Endothelial cell of umbilical vein (primary cell): Measurements from ENCODE around the gene TMEM19. TPM values are rescaled to one million over a fixed set of nuclear protein-coding genes. Genes with fewer than 3 reads are reported as not detected.

Experiments used
- BruUV-seq: library from RNA; stranded (reverse); fragments of 400-500 nt; replicated peaks from 2 replicates; lab custom pipeline; 2021; lab: Mats Ljungman, UMichigan
- CTCF ChIA-PET: fragments of 300-600, 350-600 bp; sonication (Branson Sonifier 250); formaldehyde crosslinking; loops from one replicate; lab custom pipeline; 2021; ENCODE audit warnings: antibody characterized with exemption, inconsistent platforms; lab: Charles Lee
- POLR2A ChIA-PET: fragments of 300-600, 350-600 bp; sonication (Branson Sonifier 250); formaldehyde crosslinking; loops from one replicate; lab custom pipeline; 2021; ENCODE audit warnings: antibody characterized with exemption, inconsistent platforms; lab: Charles Lee
- DNase-seq: peaks from one replicate; pipeline ENCODE4 v3.0.0-alpha.2; 2011; ENCODE audit warnings: low read depth, low spot score
- FAIRE-seq: peaks from 2 replicates; lab custom pipeline; 2011; peaks lifted over from hg19 to GRCh38; lab: Jason Lieb, UNC
- H2AFZ ChIP-seq: 2 replicates; pipeline ENCODE4 v1.6.0; 2012; ENCODE audit warnings: low read depth, low read length, control low read depth, inconsistent platforms
- H3K27ac ChIP-seq: 2 replicates; pipeline ENCODE4 v1.5.1; 2011; ENCODE audit warnings: low read depth, mild to moderate bottlenecking, control low read depth, low read length, moderate library complexity; ENCODE audit not compliant: insufficient read depth
- H3K27me3 ChIP-seq, 2 experiments: 2 replicates each; pipeline versions ENCODE4 v1.6.0 to v1.6.1; 2011; ENCODE audit warnings: low read length in 2 of 2, mixed read lengths in 1 of 2; ENCODE audit not compliant: control insufficient read depth in 2 of 2, insufficient read depth in 2 of 2
- H3K36me3 ChIP-seq, 2 experiments: 2 replicates in 1 of 2; 3 replicates in 1 of 2; pipeline ENCODE4 v1.5.1; 2011; ENCODE audit warnings: low read length in 2 of 2, mild to moderate bottlenecking in 1 of 2, moderate library complexity in 1 of 2; ENCODE audit not compliant: control insufficient read depth in 2 of 2, insufficient read depth in 2 of 2; ENCODE audit errors: extremely low read depth in 1 of 2
- H3K4me1 ChIP-seq: 3 replicates; pipeline ENCODE4 v1.5.1; 2011; ENCODE audit warnings: mild to moderate bottlenecking, low read length; ENCODE audit not compliant: control insufficient read depth, insufficient read depth; ENCODE audit errors: extremely low read depth
- H3K4me2 ChIP-seq: 2 replicates; pipeline ENCODE4 v1.6.1; 2011; ENCODE audit warnings: low read length, control low read depth, mixed read lengths; ENCODE audit not compliant: insufficient read depth
- H3K4me3 ChIP-seq, 3 experiments: fragments of 200-600 bp in 1 of 3; sonication (generic), shearing (Covaris generic) in 1 of 3; replicated peaks in 1 of 3; 2 replicates each; pipeline ENCODE4 v1.5.1; 2011 to 2016; ENCODE audit warnings: control low read depth in 3 of 3, low read length in 3 of 3, mild to moderate bottlenecking in 2 of 3, inconsistent platforms in 1 of 3, low read depth in 1 of 3, moderate library complexity in 1 of 3; ENCODE audit not compliant: insufficient read depth in 1 of 3
- H3K79me2 ChIP-seq: 2 replicates; pipeline ENCODE4 v1.6.0; 2012; ENCODE audit warnings: low read length, inconsistent platforms; ENCODE audit not compliant: control insufficient read depth, insufficient read depth
- H3K9ac ChIP-seq: replicated peaks from 2 replicates; pipeline ENCODE3; 2011; ENCODE audit warnings: low read length, control low read depth; ENCODE audit not compliant: insufficient read depth; ENCODE audit errors: extremely low read depth
- H3K9me1 ChIP-seq: replicated peaks from 3 replicates; pipeline ENCODE4 v1.6.0; 2011; ENCODE audit warnings: mild to moderate bottlenecking, low read length; ENCODE audit not compliant: control insufficient read depth, insufficient read depth; ENCODE audit errors: extremely low read depth
- H3K9me3 ChIP-seq: replicated peaks from 2 replicates; pipeline ENCODE4 v1.5.1; 2012; ENCODE audit warnings: low read length, inconsistent platforms; ENCODE audit not compliant: control insufficient read depth, insufficient read depth
- H4K20me1 ChIP-seq: replicated peaks from 2 replicates; pipeline ENCODE3; 2011; ENCODE audit warnings: mild to moderate bottlenecking, low read length; ENCODE audit not compliant: control insufficient read depth, insufficient read depth; ENCODE audit errors: extremely low read depth
- EZH2 ChIP-seq: IDR thresholded peaks from 2 replicates; pipeline ENCODE4 v1.6.1; 2012; ENCODE audit warnings: borderline replicate concordance, low read depth, mild to moderate bottlenecking, moderate library complexity, low read length, inconsistent platforms; ENCODE audit not compliant: severe bottlenecking
- FOS ChIP-seq: IDR thresholded peaks from 2 replicates; pipeline ENCODE4 v1.6.1; 2011; ENCODE audit warnings: mild to moderate bottlenecking, low read length, moderate library complexity, borderline replicate concordance; ENCODE audit not compliant: insufficient read depth
- GATA2 ChIP-seq: IDR thresholded peaks from 2 replicates; pipeline ENCODE4 v1.7.0; 2011; ENCODE audit warnings: low read depth, mild to moderate bottlenecking, moderate library complexity, mixed read lengths, low read length; ENCODE audit not compliant: insufficient read length, insufficient read depth
- JUN ChIP-seq: IDR thresholded peaks from 2 replicates; pipeline ENCODE4 v1.6.1; 2011; ENCODE audit warnings: borderline replicate concordance, low read depth; ENCODE audit not compliant: insufficient read length, insufficient read depth
- MAX ChIP-seq: IDR thresholded peaks from 2 replicates; pipeline ENCODE4 v1.6.1; 2011; ENCODE audit not compliant: insufficient read depth, insufficient read length
- MYC ChIP-seq: IDR thresholded peaks from one replicate; pipeline ENCODE4 v1.6.1; 2011; ENCODE audit warnings: mild to moderate bottlenecking, low read depth, low read length
- POLR2A ChIP-seq: IDR thresholded peaks from 2 replicates; pipeline ENCODE4 v1.6.1; 2012; ENCODE audit warnings: low read depth, mild to moderate bottlenecking, control low read depth, low read length
- POLR2AphosphoS5 ChIP-seq: IDR thresholded peaks from 2 replicates; pipeline ENCODE4 v1.6.1; 2012; ENCODE audit warnings: low read depth, mild to moderate bottlenecking, control low read depth, low read length, moderate library complexity; ENCODE audit not compliant: insufficient read depth
- dilution Hi-C: fragments of 300-500 bp; cut with MboI; formaldehyde crosslinking; loops from one replicate; pipeline ENCODE4 v1.15.0; 2019; ENCODE audit warnings: low sequenced_read_pairs; ENCODE audit not compliant: extremely low pct_ligation_motif_present
- intact Hi-C: fragments of 100-400 bp; cut with micrococcal nuclease; formaldehyde crosslinking; loops from one replicate; pipeline ENCODE4 v1.10.0; 2022
- polyA plus RNA-seq, 4 experiments: library from polyadenylated mRNA; depleted of rRNA in 3 of 4; stranded (reverse) in 3 of 4; unstranded in 1 of 4; fragments of >200 nt; gene quantifications; 2 replicates each; pipeline versions ENCODE4 v1.2.1 to v1.2.3, GENCODE V29; 2011 to 2012; ENCODE audit warnings: missing spikeins in 1 of 4
- total RNA-seq: library from RNA; stranded (reverse); gene quantifications from 2 replicates; pipeline ENCODE4 v1.2.3, GENCODE V29; 2021
- TF ChIP-seq, protein P1 (sequence below), 2 donors: IDR thresholded peaks; 1 replicate in 1 of 2; 2 replicates in 1 of 2; pipeline ENCODE4 v1.5.1; 2011; ENCODE audit warnings: low read length in 2 of 2, mild to moderate bottlenecking in 2 of 2, moderate library complexity in 2 of 2, control low read depth in 1 of 2, inconsistent platforms in 1 of 2, low read depth in 1 of 2; ENCODE audit not compliant: insufficient read depth in 1 of 2; ENCODE audit errors: extremely low read depth in 1 of 2

The TMEM19 gene
- total and polyA plus RNA-seq, 2 donors (not counting 3 experiments of a cell fraction or from before 2014, with no cell fraction given) = 20.4 to 23.8 TPM

DNA sequence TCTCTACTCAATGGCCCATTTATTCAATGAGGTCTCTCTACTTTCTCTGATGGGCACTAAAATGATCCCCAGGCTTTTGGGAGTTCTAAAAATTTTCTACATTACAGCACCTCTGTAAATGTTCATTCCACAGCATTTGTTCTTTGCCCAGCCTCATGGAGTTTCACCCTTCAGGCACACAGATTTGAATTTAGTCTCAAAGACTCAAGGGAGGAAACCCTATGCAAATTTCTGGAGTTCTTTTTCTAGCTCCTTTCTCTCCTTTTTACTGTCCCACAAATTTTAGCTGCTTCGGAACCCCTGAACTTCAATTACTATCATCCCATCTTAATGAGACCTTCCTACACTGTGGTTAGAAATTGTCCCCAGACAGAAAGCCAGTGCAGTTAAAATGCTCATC, 51.3 kb downstream of the TMEM19 start:
- Histone ChIP-seq H3K27ac (no peak overlapping the region), H3K4me3 (no peak overlapping the region), H3K36me3 (no peaks in the 10 kb centered on the region), H3K79me2 (no peaks in the 10 kb centered on the region), H4K20me1 (no peaks in the 10 kb centered on the region), H3K9me3 (no peaks in the 10 kb centered on the region), H3K27me3 (no peaks in the 10 kb centered on the region), H3K4me1 (no peaks in the 10 kb centered on the region), H3K4me2 (no peak overlapping the region), H2AFZ (no peak overlapping the region), H3K9me1 (no peaks in the 10 kb centered on the region), H3K9ac (no peak overlapping the region)
- intact Hi-C loops (no loop called here), dilution Hi-C loops (no loop called here)
- no peak for TF ChIP-seq JUN
- no peak for TF ChIP-seq POLR2A
- no peak for TF ChIP-seq EZH2
- no peak for TF ChIP-seq POLR2AphosphoS5
- TF ChIP-seq, protein P1, sequence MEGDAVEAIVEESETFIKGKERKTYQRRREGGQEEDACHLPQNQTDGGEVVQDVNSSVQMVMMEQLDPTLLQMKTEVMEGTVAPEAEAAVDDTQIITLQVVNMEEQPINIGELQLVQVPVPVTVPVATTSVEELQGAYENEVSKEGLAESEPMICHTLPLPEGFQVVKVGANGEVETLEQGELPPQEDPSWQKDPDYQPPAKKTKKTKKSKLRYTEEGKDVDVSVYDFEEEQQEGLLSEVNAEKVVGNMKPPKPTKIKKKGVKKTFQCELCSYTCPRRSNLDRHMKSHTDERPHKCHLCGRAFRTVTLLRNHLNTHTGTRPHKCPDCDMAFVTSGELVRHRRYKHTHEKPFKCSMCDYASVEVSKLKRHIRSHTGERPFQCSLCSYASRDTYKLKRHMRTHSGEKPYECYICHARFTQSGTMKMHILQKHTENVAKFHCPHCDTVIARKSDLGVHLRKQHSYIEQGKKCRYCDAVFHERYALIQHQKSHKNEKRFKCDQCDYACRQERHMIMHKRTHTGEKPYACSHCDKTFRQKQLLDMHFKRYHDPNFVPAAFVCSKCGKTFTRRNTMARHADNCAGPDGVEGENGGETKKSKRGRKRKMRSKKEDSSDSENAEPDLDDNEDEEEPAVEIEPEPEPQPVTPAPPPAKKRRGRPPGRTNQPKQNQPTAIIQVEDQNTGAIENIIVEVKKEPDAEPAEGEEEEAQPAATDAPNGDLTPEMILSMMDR (IDR thresholded peaks at IDR 0.05; ENCODE audit: extremely low read depth in 1 of 2, insufficient read depth in 1 of 2, low read depth in 1 of 2, low read length in 2 of 2) = no peak
- no peak for TF ChIP-seq GATA2
- no peak for TF ChIP-seq MAX
- TF ChIP-seq FOS = no peak
- TF ChIP-seq MYC = no peak
- DNase-seq (no peak), FAIRE-seq (no peak)
- no TSS peak for BruUV-seq
- ChIA-PET CTCF (interaction anchor here (1.7 to 4.8 kb wide), 2 partner anchors 11 to 101 kb away, joined by 3 to 31 read pairs; no protein-coding TSS in a partner anchor), POLR2A (no interaction called here)
